Adrenal gland (tissue), 12 donors: Measurements from ENCODE around the gene CA14. TPM values are rescaled to one million over a fixed set of nuclear protein-coding genes. Genes with fewer than 3 reads are reported as not detected.
"Not testable (repeated sequence)": the region's sequence is repeated elsewhere in the genome, so short reads cannot be mapped to it uniquely, and the experiment has no call there.

ENCODE experiments used
- DNase-seq, 7 donors: peaks; one replicate each; pipeline ENCODE4 v3.0.0-alpha.2; 2019 to 2020
- H3K27ac ChIP-seq, 5 donors: fragments of 200-600 bp; sonication (generic) in 4 of 5; 1 replicate in 3 of 5; 2 replicates in 2 of 5; pipeline versions ENCODE4 v1.5.1 to v1.8.0; 2016 to 2020; ENCODE audit warnings: mild to moderate bottlenecking in 1 of 5
- H3K27me3 ChIP-seq: fragments of 200-600 bp; 2 replicates; pipeline ENCODE4 v1.8.0; 2021
- H3K36me3 ChIP-seq, 2 donors: fragments of 200-600 bp; replicated peaks in 1 of 2; 1 replicate in 1 of 2; 2 replicates in 1 of 2; pipeline versions ENCODE4 v1.5.1 to v1.8.0; 2018 to 2022
- H3K4me1 ChIP-seq, 2 donors: fragments of 200-600 bp; replicated peaks in 1 of 2; 1 replicate in 1 of 2; 2 replicates in 1 of 2; pipeline versions ENCODE4 v1.5.1 to v1.8.0; 2018 to 2021
- H3K4me3 ChIP-seq, 4 donors: fragments of 200-600 bp; sonication (generic) in 3 of 4; one replicate each; pipeline ENCODE4 v1.5.1; 2016 to 2018
- H3K9me3 ChIP-seq, 3 donors: fragments of 200-600 bp; sonication (generic) in 1 of 3; replicated peaks in 1 of 3; 1 replicate in 2 of 3; 2 replicates in 1 of 3; pipeline versions ENCODE4 v1.5.1 to v1.8.0; 2016 to 2021
- CTCF ChIP-seq, 6 experiments: fragments of 450-650 bp in 4 of 6; fragments of 200-600 bp in 2 of 6; sonication (generic) in 1 of 6; IDR thresholded peaks; 1 replicate in 5 of 6; 2 replicates in 1 of 6; pipeline versions ENCODE4 v1.5.1 to v1.8.0; 2016 to 2021; ENCODE audit warnings: antibody characterized with exemption in 6 of 6, mild to moderate bottlenecking in 2 of 6, moderate library complexity in 1 of 6
- POLR2A ChIP-seq, 2 donors: fragments of 450-650 bp; IDR thresholded peaks; one replicate each; pipeline ENCODE4 v1.6.1; 2017; ENCODE audit warnings: antibody characterized with exemption in 2 of 2, mild to moderate bottlenecking in 2 of 2, moderate library complexity in 1 of 2
- WGBS, 4 donors: extraction: QIAGEN DNeasy Blood & Tissue Kit in 2 of 4; methylation state at CpG; one replicate each; pipeline versions ENCODE4 v1.1.5 to v1.1.7; 2013 to 2017; 5-methylcytosine and 5-hydroxymethylcytosine counted together
- intact Hi-C, 2 donors: fragments of 100-400 bp; cut with DNase I; formaldehyde crosslinking; loops; one replicate each; pipeline versions ENCODE4 v1.14.1 to v1.15.0; 2022 to 2023
- polyA plus RNA-seq, 3 donors: library from polyadenylated mRNA; stranded (reverse); fragments of 200-250 nt in 2 of 3; fragments of 350-450 nt in 1 of 3; fragmentation: Illumina TruSeq in 1 of 3; extraction: RNeasy Lipid Tissue Mini Kit (QIAGEN cat#74804) in 1 of 3; gene quantifications; one replicate each; pipeline ENCODE4 v1.2.3, GENCODE V29; 2013 to 2014
- total RNA-seq, 9 donors: library from RNA; depleted of rRNA in 4 of 9; stranded (reverse); fragments of >200 nt in 4 of 9; fragments of 120-200 nt in 1 of 9; fragmentation: NEBNext Ultra II Directional in 1 of 9; extraction: Animal tissue kit (Norgen Biotek cat#: 25700) in 1 of 9; gene quantifications; one replicate each; pipeline versions ENCODE4 v1.1.0 to v1.2.4, GENCODE V29; 2013 to 2023
- donor health status: healthy with polysubstance abuse.
- donor health status: Bipolar disorder and iron deficiency.
- donor health status: DM: yes; HTN: yes; CAD: no.
- donor health status: DM: no; HTN: no; CAD: no.
- donor health status: DM: no; HTN: no; CAD: no.
- donor health status: DM: yes; HTN: yes; CAD: no.

CA14 gene
- total and polyA plus RNA-seq, 12 donors, result 0.32 to 1.1 (median 0.63) TPM; not detected in 6

DNA sequence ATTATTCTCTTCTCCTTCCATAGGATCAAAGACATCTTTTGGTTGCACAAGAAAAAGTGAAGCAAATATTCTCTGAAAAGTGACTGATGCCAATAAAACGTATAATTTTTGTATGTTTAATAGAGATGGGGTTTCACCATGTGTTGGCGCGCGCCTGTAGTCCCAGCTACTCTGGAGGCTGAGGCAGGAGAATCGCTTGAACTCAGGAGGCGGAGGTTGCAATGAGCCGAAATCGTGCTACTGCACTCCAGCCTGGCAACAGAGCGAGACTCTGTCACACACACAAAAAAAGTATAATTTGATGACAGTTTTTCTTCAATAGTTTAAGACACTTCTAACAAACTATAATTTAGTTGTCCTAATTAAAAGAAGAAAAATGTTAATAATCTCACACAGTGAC is 45.5 kb upstream of the CA14 start:
- H3K27ac ChIP-seq, result no peak overlapping the region
- DNase-seq, result no peak
- no peak for TF ChIP-seq CTCF (IDR thresholded peaks at IDR 0.05)
- no peak for TF ChIP-seq POLR2A (IDR thresholded peaks at IDR 0.05)
- H3K27me3 ChIP-seq, result no peaks in the 10 kb centered on the region
- WGBS, 4 donors, result 94 to 97% (median 96%) methylated on average over 9 of the region's 9 CpGs
- H3K9me3 ChIP-seq, result no peaks in the 10 kb centered on the region
- intact Hi-C loops, result no loop called here
- no peaks in the 10 kb centered on the region for H3K36me3 ChIP-seq
- no peak overlapping the region for H3K4me3 ChIP-seq
- H3K4me1 ChIP-seq, result peaks cover 0 to 4% of the 10 kb centered on the region in 2 donors

DNA sequence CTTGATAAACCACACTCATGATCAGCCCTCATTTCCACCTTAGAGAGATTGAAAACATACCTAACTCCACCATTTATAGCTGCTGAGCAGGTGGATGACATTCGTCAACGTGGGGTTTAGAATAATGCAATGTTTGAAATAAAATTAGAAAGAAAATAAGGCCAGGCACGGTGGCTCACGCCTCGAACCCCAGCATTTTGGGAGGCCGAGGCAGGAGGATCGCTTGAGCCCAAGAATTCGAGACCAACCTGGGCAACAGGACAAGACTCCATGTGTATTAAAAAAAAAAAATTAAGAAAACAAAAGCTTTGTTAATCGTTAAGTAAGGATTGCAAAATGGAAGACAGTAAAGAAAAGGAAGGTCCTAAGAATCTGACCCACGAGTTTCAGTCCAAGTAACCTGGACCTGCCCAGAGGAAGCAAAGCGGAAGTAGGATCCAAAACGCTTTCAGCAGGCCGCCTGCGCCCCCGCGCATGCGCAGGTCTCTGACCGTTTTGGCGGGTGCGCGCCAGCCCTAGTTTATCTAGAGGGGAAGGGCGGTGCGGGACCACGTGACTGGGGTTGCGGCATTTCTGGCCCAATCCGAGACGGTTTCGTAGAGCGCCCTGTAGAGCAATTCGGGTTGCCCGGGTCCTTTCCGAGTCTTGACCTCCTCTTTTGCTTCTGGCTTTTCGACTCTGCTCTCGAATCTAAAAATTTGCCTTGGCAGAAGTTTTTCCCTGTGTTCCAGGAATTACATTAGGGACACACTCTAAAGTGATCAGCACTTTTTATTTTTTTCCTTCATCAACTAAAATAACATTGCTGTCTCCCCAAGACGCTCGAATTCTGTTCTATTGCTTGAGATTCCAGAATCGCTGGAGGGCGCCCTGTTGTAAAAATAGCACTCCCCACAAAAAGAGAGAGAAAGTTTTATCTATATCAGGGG is 44.1 kb upstream of the CA14 start:
- H3K4me1 ChIP-seq, result peaks cover 0 to 4% of the 10 kb centered on the region in 2 donors
- intact Hi-C loops, result no loop called here
- peak overlapping the region in 3 of 4 donors; percentile 21 to 59 (median 58) for H3K4me3 ChIP-seq
- H3K27me3 ChIP-seq, result no peaks in the 10 kb centered on the region
- peak; percentile 91 to 98 (median 98) for DNase-seq
- H3K9me3 ChIP-seq, result no peaks in the 10 kb centered on the region
- TF ChIP-seq POLR2A (IDR thresholded peaks at IDR 0.05) (peak; percentile 27 to 82), CTCF (IDR thresholded peaks at IDR 0.05) (peak in 4 of 6 experiments; percentile 7 to 48 (median 18))
- no peaks in the 10 kb centered on the region for H3K36me3 ChIP-seq
- 16 to 20% (median 17%) methylated on average over 35 to 38 of the region's 38 CpGs for WGBS, 4 donors
- peak overlapping the region; percentile 71 to 91 (median 88) for H3K27ac ChIP-seq

- intact Hi-C loops, H3K36me3 ChIP-seq, H3K9me3 ChIP-seq, DNase-seq, H3K4me1 ChIP-seq, H3K27me3 ChIP-seq: not testable (repeated sequence)
- 67 to 73% (median 70%) methylated on average over 17 to 18 of the region's 18 CpGs for WGBS, 4 donors
- Histone ChIP-seq H3K4me3 (peak overlapping the region in 2 of 4 donors; percentile 21 to 58), H3K27ac (peak overlapping the region; percentile 71 to 91 (median 88))
Observed at GRCh38 chr1:150214099-150214756, 43.3 kb upstream of the CA14 start.

DNA sequence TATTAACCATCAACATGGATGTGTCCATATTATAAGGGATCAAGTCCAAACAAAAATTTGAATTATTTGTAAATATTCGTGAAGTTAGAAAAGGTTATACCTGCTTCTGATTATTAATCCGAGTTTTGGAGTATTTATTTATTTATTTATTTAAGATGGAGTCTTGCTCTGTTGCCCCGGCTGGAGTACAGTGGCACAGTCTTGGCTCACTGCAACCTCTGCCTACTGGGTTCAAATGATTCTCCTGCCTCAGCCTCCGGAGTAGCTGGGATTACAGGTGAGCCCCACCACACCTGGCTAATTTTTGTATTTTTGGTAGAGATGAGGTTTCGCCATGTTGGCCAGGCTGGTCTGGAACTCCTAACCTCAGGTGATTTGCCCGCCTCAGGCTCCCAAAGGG is 41.7 kb upstream of the CA14 start:
- intact Hi-C loops, result not testable (repeated sequence)
- WGBS, 4 donors, result 82 to 97% (median 94%) methylated on average over 6 of the region's 6 CpGs

DNA sequence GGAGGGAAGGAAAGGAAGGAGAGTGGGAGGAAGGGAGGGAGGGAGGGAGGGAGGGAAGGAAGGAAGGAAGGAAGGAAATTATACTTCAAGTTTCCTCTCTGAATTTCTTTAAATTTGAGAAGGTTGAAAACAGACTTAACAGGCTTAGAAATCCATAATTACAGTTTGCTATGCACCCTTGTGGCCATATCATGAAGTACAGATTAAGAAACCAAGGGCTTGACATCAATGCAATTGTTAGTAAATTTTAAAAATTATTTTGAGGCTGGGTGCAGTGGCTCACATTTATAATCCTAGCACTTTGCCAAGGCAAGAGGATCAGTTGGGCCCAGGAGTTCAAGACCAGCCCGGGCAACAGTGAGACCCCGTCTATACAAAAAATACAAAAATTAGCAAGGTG is 36.0 kb upstream of the CA14 start:
- Histone ChIP-seq H3K27ac (no peak overlapping the region), H3K9me3 (no peaks in the 10 kb centered on the region), H3K4me3 (no peak overlapping the region), H3K4me1 (no peaks in the 10 kb centered on the region), H3K36me3 (peaks cover 0 to 43% of the 10 kb centered on the region in 2 donors), H3K27me3 (no peaks in the 10 kb centered on the region)
- DNase-seq, result no peak
- TF ChIP-seq CTCF (IDR thresholded peaks at IDR 0.05), result peak; percentile 18 to 42 (median 28)
- no peak for TF ChIP-seq POLR2A (IDR thresholded peaks at IDR 0.05)
- intact Hi-C loops, result no loop called here
- WGBS, 4 donors, result 92 to 100% (median 94%) methylated on average over 2 of the region's 2 CpGs

More for the DNA sequence above, 41.7 kb upstream of the CA14 start:
- not testable (repeated sequence) for H3K9me3 ChIP-seq, H3K27ac ChIP-seq, H3K27me3 ChIP-seq, H3K4me1 ChIP-seq, H3K36me3 ChIP-seq, DNase-seq, H3K4me3 ChIP-seq
